GM12878 (cell line): ENCODE data around the gene FAP. TPM values are rescaled to one million over a fixed set of nuclear protein-coding genes. Genes with fewer than 3 reads are reported as not detected.

Source experiments
- ATAC-seq: fragments of 200-7000 bp; cut with Tn5 transposase; 3 replicates; pipeline ENCODE4 v1.9.1; 2020; ENCODE audit warnings: mild to moderate bottlenecking, moderate library complexity
- BruUV-seq: library from RNA; stranded (reverse); fragments of 400-500 nt; replicated peaks from 2 replicates; lab custom pipeline; 2021; lab: Mats Ljungman, UMichigan
- CTCF ChIA-PET: fragments of 300-600 bp; sonication (Branson Sonifier 250); formaldehyde crosslinking; extraction: SDS; loops from one replicate; lab custom pipeline; 2021; ENCODE audit warnings: inconsistent platforms; lab: Yijun Ruan, JAX
- POLR2A ChIA-PET: fragments of 350-600 bp; formaldehyde crosslinking; extraction: SDS; loops from one replicate; lab custom pipeline; 2021; ENCODE audit warnings: inconsistent platforms; lab: Charles Lee
- RAD21 ChIA-PET: fragments of 300-600 bp; sonication (Branson Sonifier 250); formaldehyde crosslinking; loops from one replicate; lab custom pipeline; 2023; ENCODE audit warnings: antibody characterized with exemption; ENCODE audit not compliant: unreplicated experiment; lab: Charles Lee
- SMC1A ChIA-PET: fragments of 300-600 bp; sonication (Branson Sonifier 250); formaldehyde crosslinking; loops from one replicate; lab custom pipeline; 2023; ENCODE audit not compliant: unreplicated experiment, uncharacterized antibody; lab: Charles Lee
- DNase-seq: peaks from one replicate; pipeline ENCODE4 v3.0.0-alpha.2; 2011; ENCODE audit warnings: low read depth, low spot score
- FAIRE-seq: peaks from 3 replicates; lab custom pipeline; 2011; peaks lifted over from hg19 to GRCh38; lab: Jason Lieb, UNC
- H2AFZ ChIP-seq: 2 replicates; pipeline ENCODE4 v1.6.0; 2011; ENCODE audit warnings: low read depth, low read length, control low read depth; ENCODE audit not compliant: control insufficient read depth
- H3K27ac ChIP-seq: 2 replicates; pipeline ENCODE4 v1.5.1; 2011; ENCODE audit warnings: control low read depth; ENCODE audit not compliant: control insufficient read depth, insufficient read depth
- H3K27me3 ChIP-seq, 2 experiments: replicated peaks in 1 of 2; 2 replicates each; pipeline versions ENCODE4 v1.6.0 to v1.6.1; 2011; ENCODE audit warnings: low read length in 1 of 2; ENCODE audit not compliant: control insufficient read depth in 2 of 2, insufficient read depth in 2 of 2
- H3K36me3 ChIP-seq, 2 experiments: 2 replicates each; pipeline ENCODE4 v1.5.1; 2011; ENCODE audit warnings: low read length in 1 of 2; ENCODE audit not compliant: control insufficient read depth in 2 of 2, insufficient read depth in 2 of 2
- H3K4me1 ChIP-seq: 2 replicates; pipeline ENCODE4 v1.6.1; 2011; ENCODE audit warnings: mild to moderate bottlenecking, low read length, moderate library complexity, mixed read lengths; ENCODE audit not compliant: control insufficient read depth, insufficient read depth
- H3K4me2 ChIP-seq: 2 replicates; pipeline ENCODE4 v1.6.0; 2011; ENCODE audit warnings: control low read depth; ENCODE audit not compliant: control insufficient read depth, insufficient read depth
- H3K4me3 ChIP-seq: fragments of 200-600 bp; sonication (generic); 2 replicates; pipeline ENCODE4 v1.5.1; 2016
- H3K79me2 ChIP-seq: 2 replicates; pipeline ENCODE4 v1.6.0; 2011; ENCODE audit warnings: low read length; ENCODE audit not compliant: control insufficient read depth, insufficient read depth
- H3K9ac ChIP-seq: 2 replicates; pipeline ENCODE4 v1.8.0; 2011; ENCODE audit warnings: low read length, control low read depth, mixed read lengths; ENCODE audit not compliant: control insufficient read depth, insufficient read depth
- H3K9me3 ChIP-seq: replicated peaks from 3 replicates; pipeline ENCODE4 v1.5.1; 2011; ENCODE audit warnings: mild to moderate bottlenecking, low read length; ENCODE audit not compliant: control insufficient read depth, insufficient read depth
- H4K20me1 ChIP-seq: 2 replicates; pipeline ENCODE4 v1.6.0; 2011; ENCODE audit not compliant: control insufficient read depth, insufficient read depth
- CHD2 ChIP-seq: IDR thresholded peaks from 2 replicates; pipeline ENCODE4 v1.6.1; 2011; ENCODE audit warnings: low read depth, low read length, improper control_type of control experiment, borderline replicate concordance
- CREB1 ChIP-seq: IDR thresholded peaks from 2 replicates; pipeline ENCODE4 v1.6.1; 2012; ENCODE audit warnings: low read depth, mild to moderate bottlenecking, inconsistent platforms
- EP300 ChIP-seq, 2 experiments: fragments of 150-350 bp in 1 of 2; IDR thresholded peaks; 2 replicates each; pipeline ENCODE4 v1.6.1; 2011 to 2012; ENCODE audit warnings: low read depth in 2 of 2, low read length in 2 of 2, borderline replicate concordance in 1 of 2, improper control_type of control experiment in 1 of 2, inconsistent platforms in 1 of 2; ENCODE audit not compliant: control insufficient read depth in 1 of 2
- ESRRA ChIP-seq: IDR thresholded peaks from 2 replicates; pipeline ENCODE4 v1.6.1; 2012; ENCODE audit warnings: mild to moderate bottlenecking, low read length, improper control_type of control experiment
- HDAC2 ChIP-seq: fragments of 200-600 bp; sonication (generic); IDR thresholded peaks from 2 replicates; pipeline ENCODE4 v1.6.1; 2017
- LARP7 ChIP-seq: fragments of 450-650 bp; IDR thresholded peaks from 2 replicates; pipeline ENCODE4 v1.6.1; 2017; ENCODE audit warnings: mild to moderate bottlenecking
- PML ChIP-seq: IDR thresholded peaks from 2 replicates; pipeline ENCODE4 v1.6.1; 2012; ENCODE audit warnings: low read length, inconsistent platforms
- RBBP5 ChIP-seq: fragments of 200-600 bp; sonication (generic); conservative IDR thresholded peaks from 2 replicates; pipeline ENCODE4 v1.6.1; 2016
- SIX5 ChIP-seq: IDR thresholded peaks from 2 replicates; pipeline ENCODE4 v1.6.1; 2011; ENCODE audit warnings: mild to moderate bottlenecking, low read depth, low read length, moderate library complexity; ENCODE audit not compliant: severe bottlenecking
- SMARCA5 ChIP-seq: fragments of 450-650 bp; IDR thresholded peaks from 2 replicates; pipeline ENCODE4 v1.6.1; 2017; ENCODE audit warnings: mild to moderate bottlenecking
- TCF12 ChIP-seq: IDR thresholded peaks from 2 replicates; pipeline ENCODE4 v1.6.1; 2011; ENCODE audit warnings: low read depth, mild to moderate bottlenecking, low read length
- TCF3 ChIP-seq: IDR thresholded peaks from 2 replicates; pipeline ENCODE4 v1.6.1; 2012; ENCODE audit warnings: low read depth, mild to moderate bottlenecking, low read length, borderline replicate concordance; ENCODE audit not compliant: insufficient read depth
- ZZZ3 ChIP-seq: IDR thresholded peaks from 2 replicates; pipeline ENCODE4 v1.6.1; 2011; ENCODE audit warnings: low read depth; ENCODE audit not compliant: control insufficient read depth, insufficient read length
- WGBS: methylation state at CpG from one replicate; pipeline ENCODE4 v1.1.6; 2016; ENCODE audit warnings: low lambda C conversion rate; ENCODE audit not compliant: insufficient replicate concordance, insufficient coverage; ENCODE audit errors: missing lambda C conversion rate; 5-methylcytosine and 5-hydroxymethylcytosine counted together
- in situ Hi-C: fragments of 300-500 bp; cut with MboI; formaldehyde crosslinking; loops from 9 replicates; pipeline ENCODE4 v1.14.3; 2018; ENCODE audit warnings: mixed read lengths
- intact Hi-C: fragments of 100-400 bp; cut with micrococcal nuclease; formaldehyde crosslinking; loops from one replicate; pipeline ENCODE4 v1.14.2; 2022; ENCODE audit not compliant: unreplicated experiment
- polyA plus RNA-seq, 11 experiments: library from polyadenylated mRNA; depleted of rRNA in 4 of 11; unstranded in 6 of 11; stranded (reverse) in 5 of 11; fragments of >200 nt; fragmentation: Nextera tagmentation in 4 of 11; fragmentation: Illumina TruSeq in 1 of 11; extraction: Ambion mirVana in 4 of 11; extraction: Trizol in 1 of 11; gene quantifications; 1 replicate in 1 of 11; 2 replicates in 10 of 11; pipeline versions ENCODE4 v1.2.1 to v1.2.3, GENCODE V29; 2011 to 2016; ENCODE audit warnings: inconsistent platforms in 2 of 11, missing spikeins in 2 of 11, low read depth in 1 of 11
- total RNA-seq, 4 experiments: library from RNA; depleted of rRNA in 3 of 4; stranded (reverse); fragments of >200 nt in 3 of 4; fragmentation: Illumina TruSeq in 1 of 4; extraction: Trizol in 1 of 4; gene quantifications; 2 replicates each; pipeline versions ENCODE4 v1.2.1 to v1.2.3, GENCODE V29; 2013 to 2021
- TF ChIP-seq, protein P1 (sequence below): fragments of 450-650 bp; IDR thresholded peaks from 2 replicates; pipeline ENCODE4 v1.6.1; 2016; ENCODE audit warnings: mild to moderate bottlenecking
- TF ChIP-seq, protein P2 (sequence below): IDR thresholded peaks from 2 replicates; pipeline ENCODE4 v1.6.1; 2012; ENCODE audit warnings: low read depth, low read length, improper control_type of control experiment
- TF ChIP-seq, protein P3 (sequence below): fragments of 450-650 bp; IDR thresholded peaks from 2 replicates; pipeline ENCODE4 v1.6.1; 2017; ENCODE audit warnings: borderline replicate concordance

FAP gene
- total and polyA plus RNA-seq, 10 of the 15 experiments (the other 5 are each of a cell fraction or from before 2014, with no cell fraction given), result 0.16 TPM; not detected in 9

DNA sequence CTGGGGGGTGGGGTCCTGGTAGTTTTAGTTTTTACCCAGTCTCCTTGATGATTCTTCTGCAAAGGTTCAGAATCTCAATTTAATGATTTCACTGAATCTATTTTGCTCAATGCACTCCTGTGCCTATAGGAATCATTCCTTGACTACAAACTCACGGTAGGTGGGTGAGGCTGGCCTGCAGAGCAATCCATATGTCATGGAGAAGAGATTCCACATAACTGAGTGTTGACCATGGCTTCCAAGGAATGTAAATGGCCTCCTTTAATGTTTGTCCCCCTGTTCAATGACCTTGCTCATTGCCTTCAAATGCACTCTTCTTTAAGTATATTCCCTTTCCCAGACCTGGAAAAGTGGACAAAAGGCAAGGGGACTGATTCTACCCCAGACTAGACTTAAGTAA lies 12.5 kb downstream of the FAP start:
- in situ Hi-C loops (no loop called here), intact Hi-C loops (no loop called here)
- H3K9me3 ChIP-seq, result no peaks in the 10 kb centered on the region
- H2AFZ ChIP-seq, result no peak overlapping the region
- H3K4me3 ChIP-seq, result no peak overlapping the region
- no peak for ATAC-seq
- H3K27me3 ChIP-seq, result no peaks in the 10 kb centered on the region
- H3K79me2 ChIP-seq, result no peaks in the 10 kb centered on the region
- no peak overlapping the region for H3K27ac ChIP-seq
- H4K20me1 ChIP-seq, result no peaks in the 10 kb centered on the region
- no peak overlapping the region for H3K4me2 ChIP-seq
- H3K9ac ChIP-seq, result no peak overlapping the region
- peak; percentile 7 for FAIRE-seq
- ChIA-PET POLR2A (no interaction called here), CTCF (interaction anchor here (0.9 to 3.7 kb wide), 5 partner anchors 10 to 67 kb away, joined by 3 to 34 read pairs (median 10); no protein-coding TSS in a partner anchor), RAD21 (interaction anchor here (1.6 kb wide), 1 partner anchor 103 kb away, joined by 3 read pairs; no protein-coding TSS in a partner anchor), SMC1A (interaction anchor here (0.6 to 2.0 kb wide), 5 partner anchors 9 to 66 kb away, joined by 3 to 5 read pairs (median 3); no protein-coding TSS in a partner anchor)
- 0% methylated on average over 1 of the region's 1 CpG for WGBS
- H3K4me1 ChIP-seq, result no peaks in the 10 kb centered on the region
- TF ChIP-seq RBBP5, result no peak
- TF ChIP-seq TCF12, result no peak
- TF ChIP-seq EP300 (IDR thresholded peaks at IDR 0.05; ENCODE audit: borderline replicate concordance in 1 of 2, control insufficient read depth in 1 of 2, low read depth in 2 of 2, low read length in 2 of 2), result no peak
- TF ChIP-seq CHD2, result no peak
- TF ChIP-seq, protein P1, sequence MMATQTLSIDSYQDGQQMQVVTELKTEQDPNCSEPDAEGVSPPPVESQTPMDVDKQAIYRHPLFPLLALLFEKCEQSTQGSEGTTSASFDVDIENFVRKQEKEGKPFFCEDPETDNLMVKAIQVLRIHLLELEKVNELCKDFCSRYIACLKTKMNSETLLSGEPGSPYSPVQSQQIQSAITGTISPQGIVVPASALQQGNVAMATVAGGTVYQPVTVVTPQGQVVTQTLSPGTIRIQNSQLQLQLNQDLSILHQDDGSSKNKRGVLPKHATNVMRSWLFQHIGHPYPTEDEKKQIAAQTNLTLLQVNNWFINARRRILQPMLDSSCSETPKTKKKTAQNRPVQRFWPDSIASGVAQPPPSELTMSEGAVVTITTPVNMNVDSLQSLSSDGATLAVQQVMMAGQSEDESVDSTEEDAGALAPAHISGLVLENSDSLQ, result no peak
- no peak for TF ChIP-seq SIX5
- TF ChIP-seq, protein P2, sequence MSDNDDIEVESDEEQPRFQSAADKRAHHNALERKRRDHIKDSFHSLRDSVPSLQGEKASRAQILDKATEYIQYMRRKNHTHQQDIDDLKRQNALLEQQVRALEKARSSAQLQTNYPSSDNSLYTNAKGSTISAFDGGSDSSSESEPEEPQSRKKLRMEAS, result no peak
- no peak for TF ChIP-seq ZZZ3
- no peak for TF ChIP-seq PML
- no peak for TF ChIP-seq ESRRA
- TF ChIP-seq CREB1, result no peak
- TF ChIP-seq, protein P3, sequence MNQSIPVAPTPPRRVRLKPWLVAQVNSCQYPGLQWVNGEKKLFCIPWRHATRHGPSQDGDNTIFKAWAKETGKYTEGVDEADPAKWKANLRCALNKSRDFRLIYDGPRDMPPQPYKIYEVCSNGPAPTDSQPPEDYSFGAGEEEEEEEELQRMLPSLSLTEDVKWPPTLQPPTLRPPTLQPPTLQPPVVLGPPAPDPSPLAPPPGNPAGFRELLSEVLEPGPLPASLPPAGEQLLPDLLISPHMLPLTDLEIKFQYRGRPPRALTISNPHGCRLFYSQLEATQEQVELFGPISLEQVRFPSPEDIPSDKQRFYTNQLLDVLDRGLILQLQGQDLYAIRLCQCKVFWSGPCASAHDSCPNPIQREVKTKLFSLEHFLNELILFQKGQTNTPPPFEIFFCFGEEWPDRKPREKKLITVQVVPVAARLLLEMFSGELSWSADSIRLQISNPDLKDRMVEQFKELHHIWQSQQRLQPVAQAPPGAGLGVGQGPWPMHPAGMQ, result no peak
- TF ChIP-seq TCF3, result no peak
- TF ChIP-seq HDAC2, result no peak
- no peak for TF ChIP-seq LARP7
- no peak for TF ChIP-seq SMARCA5
- no peaks in the 10 kb centered on the region for H3K36me3 ChIP-seq
- no TSS peak for BruUV-seq
- no peak for DNase-seq
